Measurements from ENCODE around the gene DDX47.

DNA sequence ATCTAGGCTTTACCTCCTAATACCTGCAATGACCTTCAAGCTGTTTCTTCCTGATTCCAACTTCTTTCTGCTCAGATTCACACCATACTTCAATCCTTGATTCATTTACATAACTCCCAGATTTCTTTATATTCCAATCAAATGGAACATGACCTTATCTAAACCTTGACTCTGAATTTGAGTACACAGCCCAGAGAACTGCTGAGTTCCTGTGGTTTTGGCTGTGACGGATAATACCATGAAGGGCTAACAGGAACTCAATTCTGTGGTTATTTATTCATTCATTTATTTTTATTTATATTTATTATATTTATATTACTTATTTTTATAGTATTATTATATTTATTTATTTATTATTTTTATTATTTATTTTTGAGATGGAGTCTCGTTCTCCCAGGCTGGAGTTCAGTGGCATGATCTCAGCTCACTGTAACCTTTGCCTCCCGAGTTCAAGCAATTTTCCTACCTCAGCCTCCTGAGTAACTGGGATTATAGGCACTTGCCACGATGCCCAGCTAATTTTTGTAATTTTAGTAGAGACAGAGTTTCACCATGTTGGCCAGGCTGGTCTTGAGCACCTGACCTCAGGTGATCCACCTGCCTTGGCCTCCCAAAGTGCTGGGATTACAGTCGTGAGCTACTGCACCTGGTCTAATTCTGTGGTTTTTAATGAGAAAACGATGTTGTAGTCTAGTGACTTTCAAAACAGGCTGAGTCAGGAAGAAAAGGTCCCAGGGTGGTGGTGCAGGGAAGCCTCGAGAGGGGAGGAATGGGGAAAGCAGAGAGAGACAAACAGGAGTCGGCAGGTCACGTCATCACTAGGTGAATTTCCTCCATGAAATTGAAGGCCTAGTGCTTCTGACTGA, 16.0 kb upstream of the DDX47 start:
- TF ChIP-seq LCOR (CRISPR knock-in tag; IDR thresholded peaks at IDR 0.05) = no peak
- no peak for TF ChIP-seq MYNN (IDR thresholded peaks at IDR 0.05)
- TF ChIP-seq MYNN (CRISPR knock-in tag; IDR thresholded peaks at IDR 0.05) = no peak
- no peak for TF ChIP-seq POLR2A (conservative IDR thresholded peaks at IDR 0.05)
- no peak for TF ChIP-seq CHD4 (IDR thresholded peaks at IDR 0.05; ENCODE audit: insufficient read depth, insufficient replicate concordance, low read depth, low read length, poor library complexity, severe bottlenecking)
- TF ChIP-seq, protein P1, sequence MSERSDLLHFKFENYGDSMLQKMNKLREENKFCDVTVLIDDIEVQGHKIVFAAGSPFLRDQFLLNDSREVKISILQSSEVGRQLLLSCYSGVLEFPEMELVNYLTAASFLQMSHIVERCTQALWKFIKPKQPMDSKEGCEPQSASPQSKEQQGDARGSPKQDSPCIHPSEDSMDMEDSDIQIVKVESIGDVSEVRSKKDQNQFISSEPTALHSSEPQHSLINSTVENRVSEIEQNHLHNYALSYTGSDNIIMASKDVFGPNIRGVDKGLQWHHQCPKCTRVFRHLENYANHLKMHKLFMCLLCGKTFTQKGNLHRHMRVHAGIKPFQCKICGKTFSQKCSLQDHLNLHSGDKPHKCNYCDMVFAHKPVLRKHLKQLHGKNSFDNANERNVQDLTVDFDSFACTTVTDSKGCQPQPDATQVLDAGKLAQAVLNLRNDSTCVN (CRISPR knock-in tag; IDR thresholded peaks at IDR 0.05) = no peak
- no peak for TF ChIP-seq POLR2AphosphoS2 (IDR thresholded peaks at IDR 0.05; ENCODE audit: low read length)
- no peak for TF ChIP-seq HDGF (IDR thresholded peaks at IDR 0.05)
- TF ChIP-seq FOXK2 (conservative IDR thresholded peaks at IDR 0.05 in 1 of 2, IDR thresholded peaks at IDR 0.05 in 1 of 2; ENCODE audit: low read depth in 2 of 2) = no peak
